ENCODE results near the gene AP1B1.

GRCh38 chr22:29277927-29278326, 110.4 kb downstream of the AP1B1 start:
- no peak for TF ChIP-seq ZNF121 (CRISPR knock-in tag; IDR thresholded peaks at IDR 0.05)
- TF ChIP-seq, protein P1, sequence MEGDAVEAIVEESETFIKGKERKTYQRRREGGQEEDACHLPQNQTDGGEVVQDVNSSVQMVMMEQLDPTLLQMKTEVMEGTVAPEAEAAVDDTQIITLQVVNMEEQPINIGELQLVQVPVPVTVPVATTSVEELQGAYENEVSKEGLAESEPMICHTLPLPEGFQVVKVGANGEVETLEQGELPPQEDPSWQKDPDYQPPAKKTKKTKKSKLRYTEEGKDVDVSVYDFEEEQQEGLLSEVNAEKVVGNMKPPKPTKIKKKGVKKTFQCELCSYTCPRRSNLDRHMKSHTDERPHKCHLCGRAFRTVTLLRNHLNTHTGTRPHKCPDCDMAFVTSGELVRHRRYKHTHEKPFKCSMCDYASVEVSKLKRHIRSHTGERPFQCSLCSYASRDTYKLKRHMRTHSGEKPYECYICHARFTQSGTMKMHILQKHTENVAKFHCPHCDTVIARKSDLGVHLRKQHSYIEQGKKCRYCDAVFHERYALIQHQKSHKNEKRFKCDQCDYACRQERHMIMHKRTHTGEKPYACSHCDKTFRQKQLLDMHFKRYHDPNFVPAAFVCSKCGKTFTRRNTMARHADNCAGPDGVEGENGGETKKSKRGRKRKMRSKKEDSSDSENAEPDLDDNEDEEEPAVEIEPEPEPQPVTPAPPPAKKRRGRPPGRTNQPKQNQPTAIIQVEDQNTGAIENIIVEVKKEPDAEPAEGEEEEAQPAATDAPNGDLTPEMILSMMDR (IDR thresholded peaks at IDR 0.05): no peak
- TF ChIP-seq GTF2I (CRISPR knock-in tag; conservative IDR thresholded peaks at IDR 0.05): no peak
- no peak for TF ChIP-seq NR2C2 (CRISPR knock-in tag; IDR thresholded peaks at IDR 0.05)
- TF ChIP-seq, protein P2, sequence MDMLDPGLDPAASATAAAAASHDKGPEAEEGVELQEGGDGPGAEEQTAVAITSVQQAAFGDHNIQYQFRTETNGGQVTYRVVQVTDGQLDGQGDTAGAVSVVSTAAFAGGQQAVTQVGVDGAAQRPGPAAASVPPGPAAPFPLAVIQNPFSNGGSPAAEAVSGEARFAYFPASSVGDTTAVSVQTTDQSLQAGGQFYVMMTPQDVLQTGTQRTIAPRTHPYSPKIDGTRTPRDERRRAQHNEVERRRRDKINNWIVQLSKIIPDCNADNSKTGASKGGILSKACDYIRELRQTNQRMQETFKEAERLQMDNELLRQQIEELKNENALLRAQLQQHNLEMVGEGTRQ (CRISPR knock-in tag; IDR thresholded peaks at IDR 0.05): no peak
- TF ChIP-seq, protein P3, sequence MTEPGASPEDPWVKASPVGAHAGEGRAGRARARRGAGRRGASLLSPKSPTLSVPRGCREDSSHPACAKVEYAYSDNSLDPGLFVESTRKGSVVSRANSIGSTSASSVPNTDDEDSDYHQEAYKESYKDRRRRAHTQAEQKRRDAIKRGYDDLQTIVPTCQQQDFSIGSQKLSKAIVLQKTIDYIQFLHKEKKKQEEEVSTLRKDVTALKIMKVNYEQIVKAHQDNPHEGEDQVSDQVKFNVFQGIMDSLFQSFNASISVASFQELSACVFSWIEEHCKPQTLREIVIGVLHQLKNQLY (CRISPR knock-in tag; IDR thresholded peaks at IDR 0.05): no peak
- no peak for TF ChIP-seq TP53 (CRISPR knock-in tag; IDR thresholded peaks at IDR 0.05)
- TF ChIP-seq SP1 (CRISPR knock-in tag; conservative IDR thresholded peaks at IDR 0.05): no peak
- TF ChIP-seq, protein P4, sequence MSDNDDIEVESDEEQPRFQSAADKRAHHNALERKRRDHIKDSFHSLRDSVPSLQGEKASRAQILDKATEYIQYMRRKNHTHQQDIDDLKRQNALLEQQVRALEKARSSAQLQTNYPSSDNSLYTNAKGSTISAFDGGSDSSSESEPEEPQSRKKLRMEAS (CRISPR knock-in tag; IDR thresholded peaks at IDR 0.05): no peak
- TF ChIP-seq ZNF263 (CRISPR knock-in tag; IDR thresholded peaks at IDR 0.05; ENCODE audit: low read depth): no peak
- no peak for TF ChIP-seq ZMAT4 (CRISPR knock-in tag; IDR thresholded peaks at IDR 0.05)
